Measurements from ENCODE around the gene CTXND1.

CTXND1 gene

GRCh38 chr15:80272987-80273386 lies 21.0 kb upstream of the CTXND1 start:
- Histone ChIP-seq H3K27me3 (ENCODE audit: insufficient read depth, poor library complexity, severe bottlenecking) (no peaks in the 10 kb centered on the region), H3K27ac (replicated peaks) (no peak overlapping the region), H3K4me3 (replicated peaks; ENCODE audit: insufficient read depth, low read length) (no peak overlapping the region)
- TF ChIP-seq GABPA (IDR thresholded peaks at IDR 0.05; ENCODE audit: low read depth) (no peak), POLR2AphosphoS5 (IDR thresholded peaks at IDR 0.05; ENCODE audit: low read depth) (no peak), CTCF (IDR thresholded peaks at IDR 0.05; ENCODE audit: insufficient read depth, low read length) (no peak), REST (IDR thresholded peaks at IDR 0.05; ENCODE audit: insufficient replicate concordance, low read depth) (no peak), SPI1 (IDR thresholded peaks at IDR 0.05; ENCODE audit: borderline replicate concordance, low read depth) (no peak)
- DNase-seq (ENCODE audit: low read depth in 1 of 2, low spot score in 1 of 2) = no peak

- DNase-seq (ENCODE audit: low read depth in 1 of 2, low spot score in 1 of 2) = no peak
- Histone ChIP-seq H3K27me3 (ENCODE audit: insufficient read depth, poor library complexity, severe bottlenecking) (peaks cover 5% of the 10 kb centered on the region), H3K27ac (replicated peaks) (no peak overlapping the region), H3K4me3 (replicated peaks; ENCODE audit: insufficient read depth, low read length) (no peak overlapping the region)
- TF ChIP-seq POLR2AphosphoS5 (IDR thresholded peaks at IDR 0.05; ENCODE audit: low read depth) = no peak
- no peak for TF ChIP-seq GABPA (IDR thresholded peaks at IDR 0.05; ENCODE audit: low read depth)
- TF ChIP-seq SPI1 (IDR thresholded peaks at IDR 0.05; ENCODE audit: borderline replicate concordance, low read depth) = no peak
- TF ChIP-seq REST (IDR thresholded peaks at IDR 0.05; ENCODE audit: insufficient replicate concordance, low read depth) = no peak
- TF ChIP-seq CTCF (IDR thresholded peaks at IDR 0.05; ENCODE audit: insufficient read depth, low read length) = no peak
Measured at GRCh38 chr15:80270472-80270871, 18.5 kb upstream of the CTXND1 start.

- TF ChIP-seq CTCF (IDR thresholded peaks at IDR 0.05; ENCODE audit: insufficient read depth, low read length) = no peak
- TF ChIP-seq GABPA (IDR thresholded peaks at IDR 0.05; ENCODE audit: low read depth) = no peak
- no peak for TF ChIP-seq REST (IDR thresholded peaks at IDR 0.05; ENCODE audit: insufficient replicate concordance, low read depth)
- no peak for TF ChIP-seq SPI1 (IDR thresholded peaks at IDR 0.05; ENCODE audit: borderline replicate concordance, low read depth)
- no peak for TF ChIP-seq POLR2AphosphoS5 (IDR thresholded peaks at IDR 0.05; ENCODE audit: low read depth)
- no peak overlapping the region for H3K4me3 ChIP-seq (replicated peaks; ENCODE audit: insufficient read depth, low read length)
- H3K27me3 ChIP-seq (ENCODE audit: insufficient read depth, poor library complexity, severe bottlenecking) = peaks cover 5% of the 10 kb centered on the region
- no peak for DNase-seq (ENCODE audit: low read depth in 1 of 2, low spot score in 1 of 2)
- H3K27ac ChIP-seq (replicated peaks) = no peak overlapping the region
Measured at GRCh38 chr15:80268101-80268500, 16.1 kb upstream of the CTXND1 start.

All from HL-60 (cell line).